GM12878 (cell line): ENCODE data around the gene DNAJB6.

Experiments
- CTCF ChIP-seq, 3 experiments: IDR thresholded peaks in 2 of 3; conservative IDR thresholded peaks in 1 of 3; 2 replicates each; pipeline ENCODE4 v1.5.1; 2011; ENCODE audit warnings: low read depth in 3 of 3, low read length in 3 of 3, mild to moderate bottlenecking in 3 of 3, control low read depth in 2 of 3, moderate library complexity in 2 of 3, inconsistent platforms in 1 of 3, mixed read lengths in 1 of 3; ENCODE audit not compliant: control insufficient read depth in 2 of 3, insufficient read depth in 1 of 3; ENCODE audit errors: extremely low read depth in 1 of 3
- EZH2 ChIP-seq: IDR thresholded peaks from 2 replicates; pipeline ENCODE4 v1.6.1; 2012; ENCODE audit warnings: low read depth, mild to moderate bottlenecking, control low read depth, inconsistent platforms, low read length, borderline replicate concordance; ENCODE audit not compliant: control insufficient read depth
- PAX5 ChIP-seq: IDR thresholded peaks from 2 replicates; pipeline ENCODE4 v1.6.1; 2011; ENCODE audit warnings: low read depth, low read length, borderline replicate concordance
- RAD21 ChIP-seq: IDR thresholded peaks from 2 replicates; pipeline ENCODE4 v1.6.1; 2011; ENCODE audit warnings: mild to moderate bottlenecking, low read depth, low read length, moderate library complexity; ENCODE audit not compliant: insufficient read depth
- SMC3 ChIP-seq: IDR thresholded peaks from 2 replicates; pipeline ENCODE4 v1.6.1; 2011; ENCODE audit warnings: low read length, improper control_type of control experiment, borderline replicate concordance
- ZBED1 ChIP-seq: IDR thresholded peaks from 2 replicates; pipeline ENCODE4 v1.6.1; 2016; ENCODE audit warnings: borderline replicate concordance
- TF ChIP-seq, protein P1 (sequence below): IDR thresholded peaks from 2 replicates; pipeline ENCODE4 v1.6.1; 2012; ENCODE audit warnings: mild to moderate bottlenecking, low read depth, low read length
- TF ChIP-seq, protein P2 (sequence below): fragments of 450-650 bp; IDR thresholded peaks from 2 replicates; pipeline ENCODE4 v1.6.1; 2016; ENCODE audit warnings: mild to moderate bottlenecking, moderate library complexity, borderline replicate concordance

- TF ChIP-seq, protein P1, sequence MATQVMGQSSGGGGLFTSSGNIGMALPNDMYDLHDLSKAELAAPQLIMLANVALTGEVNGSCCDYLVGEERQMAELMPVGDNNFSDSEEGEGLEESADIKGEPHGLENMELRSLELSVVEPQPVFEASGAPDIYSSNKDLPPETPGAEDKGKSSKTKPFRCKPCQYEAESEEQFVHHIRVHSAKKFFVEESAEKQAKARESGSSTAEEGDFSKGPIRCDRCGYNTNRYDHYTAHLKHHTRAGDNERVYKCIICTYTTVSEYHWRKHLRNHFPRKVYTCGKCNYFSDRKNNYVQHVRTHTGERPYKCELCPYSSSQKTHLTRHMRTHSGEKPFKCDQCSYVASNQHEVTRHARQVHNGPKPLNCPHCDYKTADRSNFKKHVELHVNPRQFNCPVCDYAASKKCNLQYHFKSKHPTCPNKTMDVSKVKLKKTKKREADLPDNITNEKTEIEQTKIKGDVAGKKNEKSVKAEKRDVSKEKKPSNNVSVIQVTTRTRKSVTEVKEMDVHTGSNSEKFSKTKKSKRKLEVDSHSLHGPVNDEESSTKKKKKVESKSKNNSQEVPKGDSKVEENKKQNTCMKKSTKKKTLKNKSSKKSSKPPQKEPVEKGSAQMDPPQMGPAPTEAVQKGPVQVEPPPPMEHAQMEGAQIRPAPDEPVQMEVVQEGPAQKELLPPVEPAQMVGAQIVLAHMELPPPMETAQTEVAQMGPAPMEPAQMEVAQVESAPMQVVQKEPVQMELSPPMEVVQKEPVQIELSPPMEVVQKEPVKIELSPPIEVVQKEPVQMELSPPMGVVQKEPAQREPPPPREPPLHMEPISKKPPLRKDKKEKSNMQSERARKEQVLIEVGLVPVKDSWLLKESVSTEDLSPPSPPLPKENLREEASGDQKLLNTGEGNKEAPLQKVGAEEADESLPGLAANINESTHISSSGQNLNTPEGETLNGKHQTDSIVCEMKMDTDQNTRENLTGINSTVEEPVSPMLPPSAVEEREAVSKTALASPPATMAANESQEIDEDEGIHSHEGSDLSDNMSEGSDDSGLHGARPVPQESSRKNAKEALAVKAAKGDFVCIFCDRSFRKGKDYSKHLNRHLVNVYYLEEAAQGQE = no peak
- TF ChIP-seq ZBED1 = no peak
- TF ChIP-seq, protein P2, sequence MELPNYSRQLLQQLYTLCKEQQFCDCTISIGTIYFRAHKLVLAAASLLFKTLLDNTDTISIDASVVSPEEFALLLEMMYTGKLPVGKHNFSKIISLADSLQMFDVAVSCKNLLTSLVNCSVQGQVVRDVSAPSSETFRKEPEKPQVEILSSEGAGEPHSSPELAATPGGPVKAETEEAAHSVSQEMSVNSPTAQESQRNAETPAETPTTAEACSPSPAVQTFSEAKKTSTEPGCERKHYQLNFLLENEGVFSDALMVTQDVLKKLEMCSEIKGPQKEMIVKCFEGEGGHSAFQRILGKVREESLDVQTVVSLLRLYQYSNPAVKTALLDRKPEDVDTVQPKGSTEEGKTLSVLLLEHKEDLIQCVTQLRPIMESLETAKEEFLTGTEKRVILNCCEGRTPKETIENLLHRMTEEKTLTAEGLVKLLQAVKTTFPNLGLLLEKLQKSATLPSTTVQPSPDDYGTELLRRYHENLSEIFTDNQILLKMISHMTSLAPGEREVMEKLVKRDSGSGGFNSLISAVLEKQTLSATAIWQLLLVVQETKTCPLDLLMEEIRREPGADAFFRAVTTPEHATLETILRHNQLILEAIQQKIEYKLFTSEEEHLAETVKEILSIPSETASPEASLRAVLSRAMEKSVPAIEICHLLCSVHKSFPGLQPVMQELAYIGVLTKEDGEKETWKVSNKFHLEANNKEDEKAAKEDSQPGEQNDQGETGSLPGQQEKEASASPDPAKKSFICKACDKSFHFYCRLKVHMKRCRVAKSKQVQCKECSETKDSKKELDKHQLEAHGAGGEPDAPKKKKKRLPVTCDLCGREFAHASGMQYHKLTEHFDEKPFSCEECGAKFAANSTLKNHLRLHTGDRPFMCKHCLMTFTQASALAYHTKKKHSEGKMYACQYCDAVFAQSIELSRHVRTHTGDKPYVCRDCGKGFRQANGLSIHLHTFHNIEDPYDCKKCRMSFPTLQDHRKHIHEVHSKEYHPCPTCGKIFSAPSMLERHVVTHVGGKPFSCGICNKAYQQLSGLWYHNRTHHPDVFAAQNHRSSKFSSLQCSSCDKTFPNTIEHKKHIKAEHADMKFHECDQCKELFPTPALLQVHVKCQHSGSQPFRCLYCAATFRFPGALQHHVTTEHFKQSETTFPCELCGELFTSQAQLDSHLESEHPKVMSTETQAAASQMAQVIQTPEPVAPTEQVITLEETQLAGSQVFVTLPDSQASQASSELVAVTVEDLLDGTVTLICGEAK = no peak
- TF ChIP-seq CTCF (IDR thresholded peaks at IDR 0.05 in 2 of 3, conservative IDR thresholded peaks at IDR 0.05 in 1 of 3; ENCODE audit: control insufficient read depth in 2 of 3, extremely low read depth in 1 of 3, insufficient read depth in 1 of 3, low read depth in 3 of 3, low read length in 3 of 3) = no peak
- no peak for TF ChIP-seq PAX5
- no peak for TF ChIP-seq EZH2
- no peak for TF ChIP-seq RAD21
- TF ChIP-seq SMC3 = no peak
Observed at GRCh38 chr7:157416011-157416410, 79.2 kb downstream of the DNAJB6 start.
